Breast epithelium (tissue), 4 donors: ENCODE data around the gene PSMA7. TPM values are rescaled to one million over a fixed set of nuclear protein-coding genes. Genes with fewer than 3 reads are reported as not detected.

Experiments
- DNase-seq, 2 donors: peaks; one replicate each; pipeline ENCODE4 v3.0.0-alpha.2; 2019; ENCODE audit warnings: low spot score in 2 of 2
- H3K27ac ChIP-seq, 2 donors: fragments of 200-600 bp; sonication (generic) in 1 of 2; one replicate each; pipeline ENCODE4 v1.5.1; 2016 to 2019; ENCODE audit warnings: mild to moderate bottlenecking in 1 of 2
- H3K27me3 ChIP-seq, 2 donors: fragments of 200-600 bp; sonication (generic) in 1 of 2; one replicate each; pipeline versions ENCODE4 v1.5.1 to v1.6.0; 2017 to 2019; ENCODE audit warnings: control low read depth in 1 of 2, mild to moderate bottlenecking in 1 of 2
- H3K36me3 ChIP-seq: fragments of 200-600 bp; one replicate; pipeline ENCODE4 v1.5.1; 2019
- H3K4me1 ChIP-seq, 2 donors: fragments of 200-600 bp; sonication (generic); one replicate each; pipeline ENCODE4 v1.5.1; 2016 to 2019; ENCODE audit warnings: control low read depth in 1 of 2
- H3K4me3 ChIP-seq, 3 donors: fragments of 200-600 bp; sonication (generic); 1 replicate in 2 of 3; 2 replicates in 1 of 3; pipeline ENCODE4 v1.5.1; 2016 to 2019; ENCODE audit warnings: mild to moderate bottlenecking in 3 of 3, moderate library complexity in 2 of 3
- H3K9me3 ChIP-seq, 2 donors: fragments of 200-600 bp; sonication (generic) in 1 of 2; one replicate each; pipeline ENCODE4 v1.5.1; 2016 to 2019; ENCODE audit warnings: control low read depth in 1 of 2
- CTCF ChIP-seq, 3 donors: fragments of 450-650 bp; IDR thresholded peaks; one replicate each; pipeline ENCODE4 v1.5.1; 2016 to 2017; ENCODE audit warnings: antibody characterized with exemption in 3 of 3, mild to moderate bottlenecking in 3 of 3, moderate library complexity in 3 of 3
- POLR2A ChIP-seq: fragments of 450-650 bp; IDR thresholded peaks from one replicate; pipeline ENCODE4 v1.6.1; 2016; ENCODE audit warnings: antibody characterized with exemption, mild to moderate bottlenecking, moderate library complexity
- POLR2AphosphoS5 ChIP-seq, 3 donors: sonication (generic); formaldehyde crosslinking; IDR thresholded peaks; one replicate each; pipeline ENCODE4 v1.6.1; 2017; ENCODE audit warnings: antibody characterized with exemption in 3 of 3
- intact Hi-C: fragments of 100-400 bp; cut with DNase I; formaldehyde crosslinking; loops from one replicate; pipeline ENCODE4 v1.15.1; 2023; ENCODE audit warnings: low total_unique reads
- total RNA-seq, 3 donors: library from RNA; depleted of rRNA; stranded (reverse); fragments of >200 nt; gene quantifications; one replicate each; pipeline ENCODE4 v1.1.0, GENCODE V29; 2016

Gene PSMA7
- total RNA-seq, 3 donors from 2014 or later, result 200 to 579 (median 380) TPM

GRCh38 chr20:62141043-62141396 lies 2.2 kb downstream of the PSMA7 start:
- Histone ChIP-seq H3K4me3 (peak overlapping the region; percentile 75 to 85 (median 82)), H3K27ac (peak overlapping the region; percentile 96 to 100), H3K4me1 (peaks cover 0 to 15% of the 10 kb centered on the region in 2 donors), H3K27me3 (no peaks in the 10 kb centered on the region), H3K36me3 (peaks cover 13% of the 10 kb centered on the region), H3K9me3 (no peaks in the 10 kb centered on the region)
- DNase-seq, result no peak
- intact Hi-C loops, result no loop called here
- TF ChIP-seq POLR2AphosphoS5 (IDR thresholded peaks at IDR 0.05), result no peak

- intact Hi-C loops, result no loop called here
- Histone ChIP-seq H3K4me1 (peaks cover 0 to 13% of the 10 kb centered on the region in 2 donors), H3K27ac (peak overlapping the region in 1 of 2 donors; percentile 14), H3K27me3 (no peaks in the 10 kb centered on the region), H3K9me3 (no peaks in the 10 kb centered on the region), H3K4me3 (no peak overlapping the region), H3K36me3 (peaks cover 13% of the 10 kb centered on the region)
- TF ChIP-seq POLR2AphosphoS5 (IDR thresholded peaks at IDR 0.05), result no peak
- no peak for TF ChIP-seq POLR2A
- no peak for TF ChIP-seq CTCF (IDR thresholded peaks at IDR 0.05)
- DNase-seq, result no peak
Observed at GRCh38 chr20:62139636-62140035, 3.6 kb downstream of the PSMA7 start.

- DNase-seq, result no peak
- H3K27ac ChIP-seq, result no peak overlapping the region
- no peak for TF ChIP-seq CTCF (IDR thresholded peaks at IDR 0.05)
- no peak for TF ChIP-seq POLR2AphosphoS5 (IDR thresholded peaks at IDR 0.05)
- TF ChIP-seq POLR2A, result no peak
- peaks cover 13% of the 10 kb centered on the region for H3K36me3 ChIP-seq
- H3K9me3 ChIP-seq, result no peaks in the 10 kb centered on the region
- intact Hi-C loops, result no loop called here
- no peaks in the 10 kb centered on the region for H3K27me3 ChIP-seq
- H3K4me1 ChIP-seq, result peaks cover 0 to 12% of the 10 kb centered on the region in 2 donors
- H3K4me3 ChIP-seq, result no peak overlapping the region
Observed at GRCh38 chr20:62138912-62139311, 4.3 kb downstream of the PSMA7 start.

GRCh38 chr20:62138204-62138543 lies 5.0 kb downstream of the PSMA7 start:
- Histone ChIP-seq H3K36me3 (peaks cover 13% of the 10 kb centered on the region), H3K27me3 (no peaks in the 10 kb centered on the region), H3K9me3 (no peaks in the 10 kb centered on the region), H3K4me1 (peaks cover 0 to 12% of the 10 kb centered on the region in 2 donors), H3K27ac (no peak overlapping the region), H3K4me3 (no peak overlapping the region)
- no peak for DNase-seq
- TF ChIP-seq POLR2A (no peak), POLR2AphosphoS5 (IDR thresholded peaks at IDR 0.05) (no peak), CTCF (IDR thresholded peaks at IDR 0.05) (no peak)
- intact Hi-C loops, result no loop called here

- H3K27me3 ChIP-seq, result no peaks in the 10 kb centered on the region
- peaks cover 0 to 12% of the 10 kb centered on the region in 2 donors for H3K4me1 ChIP-seq
- no peaks in the 10 kb centered on the region for H3K9me3 ChIP-seq
- TF ChIP-seq CTCF (IDR thresholded peaks at IDR 0.05), result no peak
- no peak for TF ChIP-seq POLR2AphosphoS5 (IDR thresholded peaks at IDR 0.05)
- no peak for TF ChIP-seq POLR2A
- H3K36me3 ChIP-seq, result peaks cover 13% of the 10 kb centered on the region
- no peak overlapping the region for H3K4me3 ChIP-seq
- DNase-seq, result no peak
- H3K27ac ChIP-seq, result peak overlapping the region in 1 of 2 donors; percentile 1
- intact Hi-C loops, result no loop called here
Observed at GRCh38 chr20:62137478-62138203, 5.6 kb downstream of the PSMA7 start.

GRCh38 chr20:62137092-62137384 lies 6.2 kb downstream of the PSMA7 start:
- H3K27me3 ChIP-seq, result no peaks in the 10 kb centered on the region
- H3K4me1 ChIP-seq, result peaks cover 0 to 11% of the 10 kb centered on the region in 2 donors
- DNase-seq, result no peak
- no peak overlapping the region for H3K4me3 ChIP-seq
- no peak for TF ChIP-seq POLR2AphosphoS5 (IDR thresholded peaks at IDR 0.05)
- no peak for TF ChIP-seq CTCF (IDR thresholded peaks at IDR 0.05)
- TF ChIP-seq POLR2A, result no peak
- no peaks in the 10 kb centered on the region for H3K9me3 ChIP-seq
- intact Hi-C loops, result no loop called here
- peak overlapping the region in 1 of 2 donors; percentile 1 for H3K27ac ChIP-seq
- peaks cover 13% of the 10 kb centered on the region for H3K36me3 ChIP-seq
